IPS-18c (cell line): ENCODE measurements around the gene SNAI3.
A peak's percentile ranks its signal among the peaks of the same experiment; 100 is the strongest.

Experiments
- H3K4me3 ChIP-seq: 2 replicates; pipeline ENCODE4 v1.7.0; 2013; ENCODE audit warnings: low read depth, mild to moderate bottlenecking, low read length, moderate library complexity; ENCODE audit not compliant: insufficient read depth
- H3K9me3 ChIP-seq: one replicate; pipeline ENCODE4 v1.6.1; 2013; ENCODE audit warnings: mild to moderate bottlenecking, low read length, moderate library complexity; ENCODE audit not compliant: control insufficient read depth, insufficient read depth

Gene SNAI3

GRCh38 chr16:88662222-88662842 lies 24.0 kb downstream of the SNAI3 start:
- H3K4me3 ChIP-seq = peak overlapping the region; percentile 99
- no peaks in the 10 kb centered on the region for H3K9me3 ChIP-seq

GRCh38 chr16:88661468-88661867 lies 24.8 kb downstream of the SNAI3 start:
- Histone ChIP-seq H3K4me3 (no peak overlapping the region), H3K9me3 (no peaks in the 10 kb centered on the region)

GRCh38 chr16:88659160-88659559 lies 27.1 kb downstream of the SNAI3 start:
- Histone ChIP-seq H3K4me3 (no peak overlapping the region), H3K9me3 (no peaks in the 10 kb centered on the region)

DNA sequence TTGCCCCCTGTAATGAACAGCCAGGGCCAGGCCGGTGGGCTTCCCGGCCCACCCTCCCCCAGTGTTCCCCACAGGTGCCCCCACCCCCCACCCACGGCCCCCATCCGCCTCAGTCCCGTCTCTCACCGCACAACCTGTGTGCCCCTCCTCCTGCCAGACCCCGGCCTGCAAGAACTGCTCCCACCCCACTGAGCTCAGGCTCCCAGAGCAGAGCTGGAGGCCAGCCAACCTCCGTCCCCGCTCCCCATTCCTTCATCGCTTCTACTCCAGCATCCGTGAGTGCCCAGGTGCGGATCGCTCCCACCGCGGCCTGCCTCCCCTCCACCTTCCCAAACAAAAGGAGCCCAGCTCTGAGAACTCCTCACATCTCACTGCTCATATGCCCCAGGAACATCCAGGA lies 27.6 kb downstream of the SNAI3 start:
- H3K4me3 ChIP-seq = no peak overlapping the region
- no peaks in the 10 kb centered on the region for H3K9me3 ChIP-seq

DNA sequence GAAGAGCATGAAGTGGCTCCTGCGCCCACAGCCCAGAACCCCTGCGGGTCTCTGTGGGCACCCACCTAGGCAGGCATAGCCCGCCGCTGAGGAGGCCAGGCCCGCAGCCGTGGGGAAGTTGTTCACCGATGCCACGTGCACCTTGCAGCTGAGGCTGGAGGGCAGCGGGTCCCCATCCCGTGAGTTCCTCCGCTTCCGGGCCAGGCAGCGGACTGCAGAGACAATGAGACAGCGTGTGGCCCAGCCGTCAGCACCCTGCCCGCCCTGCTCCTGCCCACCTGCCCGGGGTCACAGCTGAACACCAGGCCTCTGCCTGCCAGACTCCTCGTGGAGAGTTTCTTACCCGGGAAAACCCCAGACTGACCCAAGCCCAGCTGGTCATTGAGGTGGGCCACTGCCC lies 28.9 kb downstream of the SNAI3 start:
- Histone ChIP-seq H3K9me3 (no peaks in the 10 kb centered on the region), H3K4me3 (no peak overlapping the region)

DNA sequence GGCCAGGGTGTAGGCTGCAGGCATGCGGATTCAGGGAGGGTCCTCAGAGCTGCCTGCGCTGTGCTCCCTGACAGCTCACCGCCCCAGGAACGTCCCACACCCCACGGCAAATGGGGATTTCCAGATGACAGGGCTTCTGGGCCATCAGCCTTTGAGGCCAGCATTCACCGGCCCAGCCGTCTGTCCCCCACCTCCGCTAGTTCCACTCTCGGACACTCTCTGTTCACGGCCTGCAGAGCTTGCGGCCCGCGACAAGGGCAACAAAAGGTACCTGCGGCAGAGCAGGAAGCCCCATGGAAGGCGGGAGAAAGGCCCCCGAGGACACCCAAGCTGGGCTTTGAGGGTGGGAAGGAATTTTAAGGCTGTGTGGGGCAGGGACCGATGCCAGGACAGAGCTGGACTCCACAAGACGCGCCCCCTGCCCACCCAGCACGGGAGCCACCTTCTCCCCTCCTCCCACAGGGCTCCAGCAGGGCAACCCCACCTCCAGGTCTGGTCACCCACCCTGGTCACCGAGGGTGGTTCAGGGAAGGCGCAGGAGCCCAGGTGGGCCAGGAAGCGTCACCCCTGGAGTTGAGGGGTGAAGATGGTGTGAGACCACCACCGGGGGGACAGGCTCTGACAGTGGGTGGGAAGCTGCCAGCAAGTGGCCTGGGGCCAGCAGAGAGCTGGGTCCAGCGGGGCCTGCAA lies 29.9 kb downstream of the SNAI3 start:
- no peak overlapping the region for H3K4me3 ChIP-seq

DNA sequence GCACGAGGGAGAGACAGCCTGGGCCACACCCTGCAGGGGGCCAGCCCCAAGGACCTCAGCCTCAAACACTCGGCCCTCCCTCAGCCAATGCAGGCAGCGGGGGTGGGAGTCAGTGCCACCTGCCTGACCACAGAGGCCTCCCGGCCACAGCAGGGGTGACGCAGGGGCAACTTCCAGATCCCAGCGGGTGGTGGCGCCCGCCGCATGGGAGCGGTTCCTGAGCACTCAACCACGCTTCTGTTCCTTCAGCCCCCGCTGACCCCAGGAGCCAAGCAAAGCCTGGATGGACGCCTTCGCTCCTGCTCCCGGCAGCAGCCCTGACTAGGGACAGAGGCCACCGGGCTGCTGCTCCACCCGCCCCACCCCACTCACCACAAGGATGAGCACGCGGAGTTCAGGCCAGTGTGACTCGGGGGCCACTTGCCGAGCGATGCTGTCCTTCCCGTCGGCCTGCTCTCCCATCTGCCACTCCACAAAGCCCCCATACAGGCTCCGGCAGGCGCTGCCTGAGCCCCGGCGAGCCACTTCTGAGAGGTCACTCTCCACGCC lies 30.5 kb downstream of the SNAI3 start:
- Histone ChIP-seq H3K4me3 (no peak overlapping the region), H3K9me3 (no peaks in the 10 kb centered on the region)

More for the DNA sequence above, 29.9 kb downstream of the SNAI3 start:
- no peaks in the 10 kb centered on the region for H3K9me3 ChIP-seq

DNA sequence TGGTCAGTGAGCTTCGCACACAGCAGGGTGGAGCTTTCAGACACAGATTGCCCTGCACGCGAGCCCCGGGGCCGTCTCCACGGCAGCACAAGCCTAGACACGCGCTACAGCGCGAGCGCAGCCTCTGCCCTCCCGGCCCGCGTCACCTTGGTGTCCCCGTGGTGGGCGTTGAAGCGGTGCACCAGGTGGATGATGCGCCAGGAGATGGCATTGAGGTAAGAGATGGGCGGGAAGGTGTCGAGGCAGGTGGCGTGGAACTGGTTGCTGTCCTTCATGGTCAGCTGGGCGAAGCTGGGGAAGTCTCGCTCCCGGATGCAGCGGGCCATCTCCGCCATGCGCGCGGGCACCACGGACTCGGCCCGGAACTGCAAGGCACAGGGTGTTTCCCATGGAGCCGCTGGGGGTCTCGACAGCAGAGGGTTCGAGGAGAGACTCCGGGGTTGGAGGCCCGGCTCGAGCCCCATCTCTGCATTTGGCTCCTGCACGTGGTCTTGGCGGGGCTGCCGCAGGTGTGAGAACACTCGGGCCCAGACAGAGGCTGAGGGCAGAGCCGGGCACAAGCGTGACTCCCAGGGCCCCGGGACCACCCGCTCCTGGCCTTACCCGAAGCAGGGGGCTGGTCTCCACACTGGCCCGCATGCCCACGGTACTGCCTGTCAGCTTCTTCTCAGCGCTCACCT lies 31.1 kb downstream of the SNAI3 start:
- Histone ChIP-seq H3K9me3 (no peaks in the 10 kb centered on the region), H3K4me3 (no peak overlapping the region)

DNA sequence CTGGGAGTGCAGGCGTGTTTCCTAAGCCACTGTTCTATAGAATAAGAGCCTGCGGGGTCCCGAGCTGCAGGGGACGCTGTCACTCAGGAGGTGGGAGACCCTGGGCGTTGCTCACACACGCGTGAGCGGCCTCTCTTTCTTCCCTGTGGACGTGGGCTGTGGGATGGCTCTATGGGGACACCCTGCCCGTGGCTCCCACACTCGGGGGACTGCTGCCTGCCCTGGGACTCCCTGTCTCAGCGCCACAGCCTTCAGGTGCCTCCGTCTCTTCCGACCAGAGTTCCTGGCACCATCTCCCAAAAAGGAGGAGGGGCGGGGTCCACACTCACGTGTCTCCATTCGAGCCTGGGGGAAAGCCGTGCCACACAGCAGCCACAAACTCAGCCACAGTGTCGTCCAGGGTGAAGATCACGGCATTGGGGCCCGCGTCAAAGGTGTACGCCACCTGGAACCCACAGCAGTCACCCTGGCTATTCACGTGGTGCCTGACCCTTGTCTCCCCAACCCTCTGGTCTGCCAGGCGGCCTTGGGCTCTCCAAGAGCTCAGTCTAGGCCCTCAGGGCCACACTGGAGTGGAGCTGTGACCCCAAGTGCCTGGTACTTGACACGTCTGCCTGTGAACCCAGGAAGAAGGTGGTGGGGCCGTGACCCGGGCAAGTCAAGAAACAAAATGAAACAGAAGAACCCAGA lies 31.8 kb downstream of the SNAI3 start:
- Histone ChIP-seq H3K9me3 (no peaks in the 10 kb centered on the region), H3K4me3 (no peak overlapping the region)

GRCh38 chr16:88653596-88654362 lies 32.5 kb downstream of the SNAI3 start:
- H3K4me3 ChIP-seq = no peak overlapping the region
- H3K9me3 ChIP-seq = no peaks in the 10 kb centered on the region

DNA sequence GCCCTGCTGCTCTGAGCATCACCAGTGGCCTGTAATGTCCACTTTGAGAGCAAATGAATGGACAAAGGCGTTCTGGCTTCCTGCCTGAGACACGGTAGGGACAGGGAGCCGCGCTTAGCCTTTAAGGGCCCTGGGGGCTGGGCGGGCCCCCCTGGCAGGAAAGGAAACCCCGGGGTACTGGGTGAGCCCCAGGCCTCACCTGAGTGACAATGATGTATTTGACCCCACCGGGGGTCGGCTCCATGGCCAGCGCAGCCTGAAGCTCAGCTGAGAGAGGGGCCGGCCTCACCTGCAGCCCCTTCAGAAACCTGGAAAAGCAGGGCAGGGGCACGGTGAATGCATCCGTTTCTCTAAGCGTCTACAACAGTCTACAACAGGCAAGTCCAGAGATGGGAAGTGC lies 33.2 kb downstream of the SNAI3 start:
- no peaks in the 10 kb centered on the region for H3K9me3 ChIP-seq
- H3K4me3 ChIP-seq = no peak overlapping the region

DNA sequence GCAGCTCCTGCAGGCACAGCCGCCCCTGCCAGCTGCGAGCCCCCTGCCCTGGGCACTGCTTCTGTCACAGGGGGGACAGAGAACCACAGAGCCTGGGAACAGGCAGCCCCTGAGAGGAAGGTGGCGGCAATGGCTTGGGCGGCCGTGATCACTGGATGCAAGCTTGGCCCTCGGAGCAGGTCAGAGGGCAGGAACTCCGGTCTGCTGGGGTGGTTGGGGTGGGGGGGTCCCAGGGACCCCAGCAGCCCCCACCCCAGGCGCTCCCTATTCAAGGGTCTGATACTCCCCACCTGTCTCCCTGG lies 33.6 kb downstream of the SNAI3 start:
- Histone ChIP-seq H3K9me3 (no peaks in the 10 kb centered on the region), H3K4me3 (no peak overlapping the region)

- Histone ChIP-seq H3K9me3 (no peaks in the 10 kb centered on the region), H3K4me3 (no peak overlapping the region)
Measured at GRCh38 chr16:88651989-88652761, 34.1 kb downstream of the SNAI3 start.

DNA sequence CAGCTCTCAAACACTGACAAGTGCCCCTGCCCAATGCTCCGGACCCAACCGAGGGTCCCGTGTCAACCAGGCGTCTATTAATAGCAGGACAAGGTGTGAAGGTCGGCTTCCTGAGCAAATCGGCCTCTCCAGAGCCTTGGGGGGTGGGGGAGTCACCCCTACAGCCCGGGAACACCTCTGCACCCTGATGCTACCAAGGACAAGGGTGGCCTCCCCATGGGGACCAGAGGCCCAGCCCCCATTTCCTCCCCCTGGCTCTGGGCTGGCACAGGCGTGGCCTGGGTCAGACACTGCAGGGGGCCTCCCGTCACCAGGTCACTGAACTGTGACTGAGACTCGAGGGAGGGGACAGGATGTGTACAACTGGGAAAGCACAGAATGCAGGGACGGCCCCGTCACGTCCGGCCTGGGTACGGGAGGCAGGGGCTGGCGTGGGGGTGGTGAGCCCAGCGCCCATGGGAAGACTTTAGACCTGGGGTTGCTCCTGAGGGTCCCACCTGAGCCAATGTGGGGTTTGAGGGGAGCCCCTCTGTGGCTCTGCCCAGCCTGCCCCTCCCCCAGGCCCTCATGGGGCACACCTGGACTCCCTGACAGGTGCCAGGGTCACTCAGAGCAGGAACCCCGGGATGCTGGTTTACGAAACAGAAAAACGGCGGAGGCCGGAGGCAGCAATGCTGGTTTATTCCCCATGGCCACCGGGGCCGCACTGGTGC lies 34.9 kb downstream of the SNAI3 start:
- H3K9me3 ChIP-seq = no peaks in the 10 kb centered on the region
- H3K4me3 ChIP-seq = peak overlapping the region; percentile 87

DNA sequence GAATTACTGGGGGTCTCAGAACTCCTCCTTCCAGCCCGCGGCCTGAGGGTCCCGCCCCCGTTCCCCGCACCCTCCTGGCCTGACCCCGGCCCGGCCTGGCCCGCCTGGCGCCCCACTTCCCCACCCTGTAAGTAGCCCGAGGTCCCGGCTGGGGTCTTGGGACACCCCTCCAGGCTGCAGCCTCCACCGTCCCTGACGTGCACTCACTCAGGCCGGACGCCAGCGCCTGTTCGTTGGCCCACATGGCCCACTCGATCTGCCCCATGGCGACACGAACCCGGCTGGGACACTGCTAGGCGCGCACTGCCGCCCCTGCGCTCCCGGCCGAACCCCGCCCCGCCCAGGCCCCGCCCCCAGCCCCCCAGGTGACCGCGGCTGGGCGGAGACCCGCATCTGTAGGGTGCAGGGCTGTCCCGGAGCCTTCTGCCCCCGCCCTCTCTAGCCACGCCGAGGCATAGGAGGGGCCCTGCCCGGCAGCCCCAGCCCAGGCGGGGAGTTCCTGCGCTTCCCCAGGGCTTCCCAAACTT lies 35.5 kb downstream of the SNAI3 start, which contains the start of gene CYBA:
Gene CYBA (minus strand): TSS at position 305 of the 527 bp plus-strand sequence. CDS start 40 bp downstream, at position 265.
- Histone ChIP-seq H3K9me3 (no peaks in the 10 kb centered on the region), H3K4me3 (peak within 1 kb of the TSS; percentile 87)
